ENCODE data around the gene KEAP1. TPM values are rescaled to one million over a fixed set of nuclear protein-coding genes. Genes with fewer than 3 reads are reported as not detected.

KEAP1 gene
- total and polyA plus RNA-seq, 2 of the 8 experiments (the other 6 are each of a cell fraction or from before 2014, with no cell fraction given): 80.6 to 106 TPM

GRCh38 chr19:10453852-10454251, 49.3 kb downstream of the KEAP1 start:
- Histone ChIP-seq H2AK5ac (ENCODE audit: low read depth, low read length) (no peak overlapping the region), H3K36me3 (ENCODE audit: control insufficient read depth in 2 of 4, insufficient read depth in 4 of 4, low read length in 3 of 4) (no peaks in the 10 kb centered on the region), H3K4ac (replicated peaks; ENCODE audit: insufficient read length, low read depth, low read length) (no peak overlapping the region), H3K79me2 (ENCODE audit: control insufficient read depth in 1 of 2, insufficient read depth in 2 of 2, low read length in 2 of 2) (no peaks in the 10 kb centered on the region), H2BK5ac (ENCODE audit: low read depth, low read length) (peak overlapping the region; percentile 40; the same call in 1 of the 2 replicates), H3K23ac (ENCODE audit: insufficient read length) (no peak overlapping the region), H3K56ac (replicated peaks; ENCODE audit: insufficient read length, low read depth, low read length) (no peak overlapping the region), H3K23me2 (ENCODE audit: low read depth, low read length) (peaks cover 2% of the 10 kb centered on the region; the same call in 1 of the 2 replicates), H4K5ac (ENCODE audit: insufficient read length, low read depth, low read length) (no peak overlapping the region), H3K4me2 (ENCODE audit: insufficient read depth in 1 of 2, low read depth in 2 of 2, low read length in 2 of 2) (peak overlapping the region in 1 of 2 experiments; percentile 50; a peak in 2 of 4 replicates), H3K27me3 (replicated peaks in 1 of 4; ENCODE audit: control insufficient read depth in 3 of 4, extremely low read depth in 1 of 4, insufficient read depth in 3 of 4, low read length in 3 of 4) (no peaks in the 10 kb centered on the region), H4K91ac (replicated peaks; ENCODE audit: insufficient read length, low read length) (peak overlapping the region; percentile 3), H3K27ac (ENCODE audit: low read depth, low read length) (no peak overlapping the region; the same call in 1 of the 2 replicates), H2BK120ac (replicated peaks; ENCODE audit: low read depth, low read length) (no peak overlapping the region), H3K14ac (ENCODE audit: insufficient read length) (no peak overlapping the region), H2BK15ac (ENCODE audit: low read length) (peak overlapping the region; percentile 95; the same call in 1 of the 2 replicates), H2AFZ (ENCODE audit: low read length) (no peak overlapping the region), H4K8ac (ENCODE audit: extremely low read depth, insufficient read depth, low read length) (no peak overlapping the region), H3K4me1 (replicated peaks in 1 of 4; ENCODE audit: control insufficient read depth in 3 of 4, insufficient read depth in 4 of 4, low read length in 3 of 4) (peaks cover 0 to 17% (median 7%) of the 10 kb centered on the region in 4 experiments; a peak in 4 of 7 replicates), H4K20me1 (replicated peaks in 1 of 2; ENCODE audit: control insufficient read depth in 1 of 2, insufficient read depth in 2 of 2, low read length in 2 of 2) (no peaks in the 10 kb centered on the region), H3K79me1 (ENCODE audit: low read depth, low read length) (no peaks in the 10 kb centered on the region), H3K18ac (ENCODE audit: extremely low read depth, low read length) (0 out of 2 replicates have a peak overlapping the region, but pooled peaks have one; percentile 34), H2BK20ac (ENCODE audit: low read length) (0 out of 2 replicates have a peak overlapping the region, but pooled peaks have one; percentile 55), H2BK12ac (ENCODE audit: low read depth, low read length) (peak overlapping the region; percentile 85; the same call in 1 of the 2 replicates), H3K4me3 (ENCODE audit: extremely low read depth in 1 of 4, insufficient read depth in 2 of 4, low read depth in 3 of 4, low read length in 4 of 4) (peak overlapping the region in 1 of 4 experiments; percentile 22; a peak in 1 of 8 replicates), H3K9ac (replicated peaks in 1 of 4; ENCODE audit: extremely low read depth in 1 of 4, low read depth in 3 of 4, low read length in 3 of 4) (no peak overlapping the region), H3K9me3 (ENCODE audit: insufficient read depth in 2 of 2, low read depth in 1 of 2, low read length in 1 of 2) (no peaks in the 10 kb centered on the region)
- ChIA-PET POLR2A (ENCODE audit: partially characterized antibody) (interaction anchor here (1.0 kb wide), 2 partner anchors 11 to 17 kb away, joined by 3 to 4 read pairs; no protein-coding TSS in a partner anchor), CTCF (ENCODE audit: partially characterized antibody) (interaction anchor here (0.9 to 1.6 kb wide), 9 partner anchors 10 to 63 kb away, joined by 4 to 6 read pairs (median 5); partner anchors contain the start of gene S1PR5)
- no peak for DNase-seq (ENCODE audit: low read depth in 1 of 2, low spot score in 2 of 2)
- no peak for FAIRE-seq
- 70% methylated on average over 4 of the region's 4 CpGs; no CpG with 5 or more reads in 1 of the 2 experiments for WGBS, 2 experiments (ENCODE audit: extremely low coverage in 1 of 2, insufficient coverage in 1 of 2, insufficient read length in 1 of 2, insufficient replicate concordance in 2 of 2, low coverage in 1 of 2, low lambda C conversion rate in 2 of 2, missing lambda C conversion rate in 1 of 2)
- TF ChIP-seq FOSL1 (IDR thresholded peaks at IDR 0.05; ENCODE audit: insufficient read depth, low read depth, low read length) (no peak), RFX5 (IDR thresholded peaks at IDR 0.05; ENCODE audit: borderline replicate concordance, low read depth, low read length) (no peak), BACH1 (IDR thresholded peaks at IDR 0.05; ENCODE audit: low read length) (no peak), CTBP2 (IDR thresholded peaks at IDR 0.05; ENCODE audit: borderline replicate concordance, insufficient read depth, insufficient read length, low read length) (no peak), EP300 (IDR thresholded peaks at IDR 0.05; ENCODE audit: borderline replicate concordance in 1 of 2, low read depth in 2 of 2, low read length in 2 of 2) (no peak), TAF1 (IDR thresholded peaks at IDR 0.05; ENCODE audit: low read depth, low read length) (no peak), RXRA (IDR thresholded peaks at IDR 0.05; ENCODE audit: insufficient read depth, low read depth, low read length) (no peak), SP1 (IDR thresholded peaks at IDR 0.05; ENCODE audit: low read depth, low read length) (no peak), SRF (IDR thresholded peaks at IDR 0.05; ENCODE audit: low read depth, low read length) (no peak), MAX (IDR thresholded peaks at IDR 0.05) (no peak), TAF7 (optimal IDR thresholded peaks at IDR 0.05; ENCODE audit: borderline replicate concordance, low read depth, low read length) (no peak), RNF2 (IDR thresholded peaks at IDR 0.05; ENCODE audit: borderline replicate concordance, low read depth, low read length, missing control alignments, poor library complexity, severe bottlenecking) (no peak)

Data from H1 (cell line).